Thyroid gland (tissue), 4 donors: Measurements from ENCODE around the gene EXOSC9. TPM values are rescaled to one million over a fixed set of nuclear protein-coding genes. Genes with fewer than 3 reads are reported as not detected.

Source experiments
- DNase-seq, 2 donors: peaks; one replicate each; pipeline ENCODE4 v3.0.0-alpha.2; 2019
- H3K27ac ChIP-seq, 3 donors: fragments of 200-600 bp; sonication (generic); 1 replicate in 2 of 3; 2 replicates in 1 of 3; pipeline ENCODE4 v1.5.1; 2016 to 2019; ENCODE audit warnings: mild to moderate bottlenecking in 1 of 3, moderate library complexity in 1 of 3
- H3K27me3 ChIP-seq: fragments of 200-600 bp; sonication (generic); one replicate; pipeline ENCODE4 v1.5.1; 2019
- H3K36me3 ChIP-seq, 2 donors: fragments of 200-600 bp; sonication (generic); one replicate each; pipeline ENCODE4 v1.5.1; 2016 to 2019
- H3K4me1 ChIP-seq, 2 donors: fragments of 200-600 bp; sonication (generic); one replicate each; pipeline ENCODE4 v1.5.1; 2017 to 2019
- H3K4me3 ChIP-seq, 3 donors: fragments of 200-600 bp; sonication (generic); replicated peaks in 1 of 3; 1 replicate in 2 of 3; 2 replicates in 1 of 3; pipeline ENCODE4 v1.5.1; 2016; ENCODE audit warnings: mild to moderate bottlenecking in 1 of 3
- H3K9me3 ChIP-seq: fragments of 200-600 bp; sonication (generic); one replicate; pipeline ENCODE4 v1.5.1; 2017
- POLR2A ChIP-seq, 2 donors: fragments of 450-650 bp; IDR thresholded peaks; one replicate each; pipeline ENCODE4 v1.6.1; 2017; ENCODE audit warnings: antibody characterized with exemption in 2 of 2, mild to moderate bottlenecking in 2 of 2, moderate library complexity in 1 of 2
- WGBS, 2 donors: methylation state at CpG; one replicate each; pipeline ENCODE4 v1.1.5; 2017; 5-methylcytosine and 5-hydroxymethylcytosine counted together
- intact Hi-C: fragments of 100-400 bp; cut with DNase I; formaldehyde crosslinking; loops from one replicate; pipeline ENCODE4 v1.15.1; 2023
- total RNA-seq, 4 donors: library from RNA; depleted of rRNA; stranded (reverse); fragments of >200 nt; gene quantifications; one replicate each; pipeline ENCODE4 v1.2.3, GENCODE V29; 2016
- TF ChIP-seq, protein P1 (sequence below), 6 experiments: fragments of 200-600 bp in 3 of 6; fragments of 450-650 bp in 3 of 6; sonication (generic) in 3 of 6; IDR thresholded peaks; one replicate each; pipeline ENCODE4 v1.5.1; 2016 to 2019; ENCODE audit warnings: antibody characterized with exemption in 6 of 6, mild to moderate bottlenecking in 2 of 6, inconsistent platforms in 1 of 6, moderate library complexity in 1 of 6

The EXOSC9 gene
- total RNA-seq, 4 donors from 2014 or later = 9.6 to 21.0 (median 15.6) TPM

DNA sequence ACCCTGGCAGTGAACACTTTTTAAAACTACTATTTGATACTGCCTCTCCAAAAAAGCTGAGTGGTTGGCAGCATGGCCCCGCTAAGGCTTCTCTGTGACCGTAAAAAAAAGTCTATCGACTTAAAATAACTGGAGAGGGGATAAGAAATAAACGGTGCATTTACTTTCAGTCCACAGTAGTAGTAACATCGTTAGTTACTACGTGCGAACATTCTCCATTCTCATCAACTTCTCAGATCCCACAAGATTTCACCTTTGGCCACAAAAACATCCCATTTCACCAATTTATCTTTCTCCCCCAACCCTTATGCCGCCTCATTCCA lies 524 bp upstream of the EXOSC9 start:
- DNase-seq = no peak
- 51% methylated on average over 8 of the region's 8 CpGs for WGBS, 2 donors
- TF ChIP-seq, protein P1, sequence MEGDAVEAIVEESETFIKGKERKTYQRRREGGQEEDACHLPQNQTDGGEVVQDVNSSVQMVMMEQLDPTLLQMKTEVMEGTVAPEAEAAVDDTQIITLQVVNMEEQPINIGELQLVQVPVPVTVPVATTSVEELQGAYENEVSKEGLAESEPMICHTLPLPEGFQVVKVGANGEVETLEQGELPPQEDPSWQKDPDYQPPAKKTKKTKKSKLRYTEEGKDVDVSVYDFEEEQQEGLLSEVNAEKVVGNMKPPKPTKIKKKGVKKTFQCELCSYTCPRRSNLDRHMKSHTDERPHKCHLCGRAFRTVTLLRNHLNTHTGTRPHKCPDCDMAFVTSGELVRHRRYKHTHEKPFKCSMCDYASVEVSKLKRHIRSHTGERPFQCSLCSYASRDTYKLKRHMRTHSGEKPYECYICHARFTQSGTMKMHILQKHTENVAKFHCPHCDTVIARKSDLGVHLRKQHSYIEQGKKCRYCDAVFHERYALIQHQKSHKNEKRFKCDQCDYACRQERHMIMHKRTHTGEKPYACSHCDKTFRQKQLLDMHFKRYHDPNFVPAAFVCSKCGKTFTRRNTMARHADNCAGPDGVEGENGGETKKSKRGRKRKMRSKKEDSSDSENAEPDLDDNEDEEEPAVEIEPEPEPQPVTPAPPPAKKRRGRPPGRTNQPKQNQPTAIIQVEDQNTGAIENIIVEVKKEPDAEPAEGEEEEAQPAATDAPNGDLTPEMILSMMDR (IDR thresholded peaks at IDR 0.05) = no peak
- no peak for TF ChIP-seq POLR2A (IDR thresholded peaks at IDR 0.05)

DNA sequence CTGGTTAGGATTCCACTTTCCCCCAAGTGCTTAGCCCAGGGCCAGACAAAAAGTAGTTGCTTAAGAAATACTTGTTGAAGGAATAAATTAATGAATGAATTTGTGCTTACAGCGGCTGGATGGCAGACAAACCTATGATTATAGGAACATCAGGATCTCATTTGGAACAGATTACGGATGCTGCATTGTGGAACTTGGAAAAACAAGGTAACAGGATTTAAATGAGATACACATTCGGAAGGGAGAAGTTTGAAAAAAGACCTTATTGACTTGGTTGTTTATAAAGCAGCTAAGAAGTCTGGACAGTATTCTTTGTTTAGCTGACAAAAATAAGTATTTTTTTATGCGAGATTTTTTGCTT lies 572 bp downstream of the EXOSC9 start:
- intact Hi-C loops = no loop called here
- peaks cover 0 to 6% of the 10 kb centered on the region in 2 donors for H3K4me1 ChIP-seq

More for the DNA sequence above, 524 bp upstream of the EXOSC9 start:
- intact Hi-C loops = no loop called here
- Histone ChIP-seq H3K9me3 (no peaks in the 10 kb centered on the region), H3K36me3 (peaks cover 21 to 25% of the 10 kb centered on the region in 2 donors), H3K4me3 (peak overlapping the region; percentile 41 to 98 (median 91)), H3K27me3 (no peaks in the 10 kb centered on the region), H3K27ac (peak overlapping the region; percentile 84 to 93 (median 89)), H3K4me1 (peaks cover 0 to 6% of the 10 kb centered on the region in 2 donors)

DNA sequence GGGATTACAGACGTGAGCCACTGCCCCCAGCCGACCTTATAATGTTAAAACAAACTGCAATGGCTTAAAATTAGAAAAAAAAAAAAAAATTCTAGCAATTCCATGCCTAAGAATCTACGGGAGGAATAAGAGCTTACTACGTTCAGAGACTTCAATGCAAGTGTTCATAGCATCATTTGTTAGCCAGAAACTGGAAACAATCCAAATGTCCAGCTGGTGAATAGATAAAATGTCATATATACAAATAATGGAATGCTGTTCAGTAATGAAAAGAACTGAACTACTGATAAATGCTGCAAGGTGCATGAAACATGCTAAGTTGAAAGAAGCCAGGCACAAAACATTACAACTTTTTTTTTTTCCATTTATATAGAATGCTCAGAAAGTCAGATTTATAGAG lies 5.3 kb downstream of the EXOSC9 start:
- H3K9me3 ChIP-seq = no peaks in the 10 kb centered on the region
- no peak overlapping the region for H3K4me3 ChIP-seq
- H3K36me3 ChIP-seq = peaks cover 53 to 56% of the 10 kb centered on the region in 2 donors
- TF ChIP-seq, protein P1 (IDR thresholded peaks at IDR 0.05) = no peak
- TF ChIP-seq POLR2A (IDR thresholded peaks at IDR 0.05) = no peak
- peaks cover 0 to 3% of the 10 kb centered on the region in 2 donors for H3K4me1 ChIP-seq
- intact Hi-C loops = no loop called here
- WGBS, 2 donors = 94 to 95% methylated on average over 4 of the region's 4 CpGs
- no peaks in the 10 kb centered on the region for H3K27me3 ChIP-seq
- DNase-seq = no peak
- no peak overlapping the region for H3K27ac ChIP-seq

More for the DNA sequence above, 572 bp downstream of the EXOSC9 start:
- Histone ChIP-seq H3K9me3 (no peaks in the 10 kb centered on the region), H3K27me3 (no peaks in the 10 kb centered on the region), H3K4me3 (peak overlapping the region; percentile 41 to 98 (median 91)), H3K27ac (peak overlapping the region in 2 of 3 donors; percentile 89 to 93), H3K36me3 (peaks cover 25 to 29% of the 10 kb centered on the region in 2 donors)
- no peak for TF ChIP-seq POLR2A (IDR thresholded peaks at IDR 0.05)
- TF ChIP-seq, protein P1 (IDR thresholded peaks at IDR 0.05) = no peak
- no peak for DNase-seq
- WGBS, 2 donors = 25% methylated on average over 4 of the region's 4 CpGs

DNA sequence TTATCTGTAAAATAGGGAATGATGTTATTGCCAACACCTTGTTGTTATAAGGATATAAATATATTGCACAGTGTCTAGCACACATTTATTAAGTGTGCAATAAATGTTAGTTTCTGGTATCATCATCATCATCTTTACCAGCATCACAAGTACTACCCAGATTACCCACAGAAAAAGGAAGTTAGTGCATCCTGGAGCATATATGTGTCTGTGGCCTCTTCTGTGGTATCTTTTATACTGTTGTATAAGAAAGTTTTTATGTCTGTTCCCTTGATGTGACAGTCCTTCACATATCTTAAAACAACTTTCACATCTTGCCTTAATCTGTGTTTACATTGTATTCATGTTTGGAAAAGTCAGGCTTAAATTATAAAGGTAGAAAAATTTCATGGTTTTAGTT lies 10.0 kb downstream of the EXOSC9 start:
- intact Hi-C loops = no loop called here
- H3K9me3 ChIP-seq = no peaks in the 10 kb centered on the region
- no peaks in the 10 kb centered on the region for H3K4me1 ChIP-seq
- peaks cover 42 to 69% of the 10 kb centered on the region in 2 donors for H3K36me3 ChIP-seq
- H3K27me3 ChIP-seq = no peaks in the 10 kb centered on the region
- no peak for DNase-seq
- no peak overlapping the region for H3K4me3 ChIP-seq
- no peak overlapping the region for H3K27ac ChIP-seq
- no peak for TF ChIP-seq POLR2A (IDR thresholded peaks at IDR 0.05)
- TF ChIP-seq, protein P1 (IDR thresholded peaks at IDR 0.05) = no peak

DNA sequence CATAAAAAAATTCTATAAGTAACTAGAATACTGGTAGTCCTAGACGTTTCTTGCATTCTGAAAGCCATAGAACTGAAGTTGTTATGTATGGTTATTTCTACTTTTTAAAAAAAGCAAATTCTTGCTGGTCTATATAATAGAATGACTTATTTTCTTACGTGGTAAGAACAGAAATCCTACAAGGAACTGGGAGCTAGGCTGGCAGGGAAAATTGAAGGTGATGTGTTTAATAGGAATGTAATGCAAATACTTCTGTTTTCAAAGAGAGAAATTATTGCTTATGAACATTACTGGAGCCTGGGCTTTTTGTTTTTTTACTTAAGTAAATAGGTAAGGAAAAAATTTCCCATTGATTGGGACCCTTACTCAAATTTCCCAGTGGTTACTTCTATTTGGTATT lies 13.6 kb downstream of the EXOSC9 start:
- TF ChIP-seq POLR2A (IDR thresholded peaks at IDR 0.05) = no peak
- TF ChIP-seq, protein P1 (IDR thresholded peaks at IDR 0.05) = no peak
- WGBS, 2 donors = 87 to 91% methylated on average over 2 of the region's 2 CpGs

More for the DNA sequence above, 13.6 kb downstream of the EXOSC9 start:
- no peak overlapping the region for H3K4me3 ChIP-seq
- no peak overlapping the region for H3K27ac ChIP-seq
- no peaks in the 10 kb centered on the region for H3K9me3 ChIP-seq
- intact Hi-C loops = no loop called here
- H3K27me3 ChIP-seq = no peaks in the 10 kb centered on the region
- DNase-seq = no peak
- H3K36me3 ChIP-seq = peaks cover 28 to 72% of the 10 kb centered on the region in 2 donors
- H3K4me1 ChIP-seq = no peaks in the 10 kb centered on the region
